Astrocyte (in vitro differentiated cells and primary cell): ENCODE results near the gene IMMP2L.

Experiments
- EZH2 ChIP-seq: IDR thresholded peaks from 2 replicates; pipeline ENCODE4 v1.6.1; 2012; ENCODE audit warnings: mild to moderate bottlenecking, low read length, inconsistent platforms; ENCODE audit not compliant: insufficient read depth
- TF ChIP-seq, protein P1 (sequence below): IDR thresholded peaks from 2 replicates; pipeline ENCODE4 v1.5.1; 2011; ENCODE audit warnings: low read depth, mild to moderate bottlenecking, inconsistent platforms, low read length, moderate library complexity; ENCODE audit not compliant: insufficient read depth

DNA sequence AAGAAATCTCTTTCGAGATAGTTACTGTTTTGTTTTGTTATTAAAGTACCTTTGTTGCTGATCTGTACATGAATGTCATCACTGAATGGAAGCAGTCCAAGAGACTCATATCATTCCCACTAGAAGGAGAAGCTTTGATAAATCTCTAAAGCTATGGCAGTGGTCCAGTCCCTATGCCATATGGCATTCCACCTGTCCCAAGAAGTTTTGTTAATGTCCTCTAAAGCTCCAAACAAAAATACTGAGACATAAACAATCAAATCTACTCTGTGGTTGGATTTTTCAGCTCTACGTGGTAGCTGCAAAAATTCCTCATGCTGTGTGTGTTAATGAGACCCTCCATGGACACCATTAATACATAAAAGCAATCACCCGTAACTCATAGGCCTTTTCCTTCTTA, 377.3 kb downstream of the IMMP2L start:
- TF ChIP-seq, protein P1, sequence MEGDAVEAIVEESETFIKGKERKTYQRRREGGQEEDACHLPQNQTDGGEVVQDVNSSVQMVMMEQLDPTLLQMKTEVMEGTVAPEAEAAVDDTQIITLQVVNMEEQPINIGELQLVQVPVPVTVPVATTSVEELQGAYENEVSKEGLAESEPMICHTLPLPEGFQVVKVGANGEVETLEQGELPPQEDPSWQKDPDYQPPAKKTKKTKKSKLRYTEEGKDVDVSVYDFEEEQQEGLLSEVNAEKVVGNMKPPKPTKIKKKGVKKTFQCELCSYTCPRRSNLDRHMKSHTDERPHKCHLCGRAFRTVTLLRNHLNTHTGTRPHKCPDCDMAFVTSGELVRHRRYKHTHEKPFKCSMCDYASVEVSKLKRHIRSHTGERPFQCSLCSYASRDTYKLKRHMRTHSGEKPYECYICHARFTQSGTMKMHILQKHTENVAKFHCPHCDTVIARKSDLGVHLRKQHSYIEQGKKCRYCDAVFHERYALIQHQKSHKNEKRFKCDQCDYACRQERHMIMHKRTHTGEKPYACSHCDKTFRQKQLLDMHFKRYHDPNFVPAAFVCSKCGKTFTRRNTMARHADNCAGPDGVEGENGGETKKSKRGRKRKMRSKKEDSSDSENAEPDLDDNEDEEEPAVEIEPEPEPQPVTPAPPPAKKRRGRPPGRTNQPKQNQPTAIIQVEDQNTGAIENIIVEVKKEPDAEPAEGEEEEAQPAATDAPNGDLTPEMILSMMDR = no peak
- TF ChIP-seq EZH2 = no peak
